Liver (tissue), 9 donors: ENCODE measurements around the gene DDX25. TPM values are rescaled to one million over a fixed set of nuclear protein-coding genes. Genes with fewer than 3 reads are reported as not detected.

Experiments used
- DNase-seq: peaks from one replicate; pipeline ENCODE4 v3.0.0-alpha.2; 2017; ENCODE audit warnings: low spot score
- H3K27ac ChIP-seq, 2 donors: one replicate each; pipeline ENCODE4 v1.7.0; 2013; ENCODE audit warnings: inconsistent platforms in 2 of 2, low read length in 2 of 2, control low read depth in 1 of 2, low read depth in 1 of 2, mild to moderate bottlenecking in 1 of 2
- H3K27me3 ChIP-seq, 4 donors: one replicate each; pipeline versions ENCODE4 v1.6.1 to v1.7.0; 2013; ENCODE audit warnings: low read length in 3 of 4, inconsistent platforms in 1 of 4, mild to moderate bottlenecking in 1 of 4, moderate library complexity in 1 of 4; ENCODE audit not compliant: control insufficient read depth in 4 of 4, insufficient read depth in 4 of 4
- H3K36me3 ChIP-seq, 4 donors: one replicate each; pipeline versions ENCODE4 v1.6.1 to v1.7.0; 2013; ENCODE audit warnings: low read length in 3 of 4, mild to moderate bottlenecking in 3 of 4, low read depth in 1 of 4, moderate library complexity in 1 of 4; ENCODE audit not compliant: control insufficient read depth in 4 of 4, insufficient read depth in 3 of 4
- H3K4me1 ChIP-seq, 4 donors: one replicate each; pipeline versions ENCODE4 v1.6.1 to v1.7.0; 2013; ENCODE audit warnings: low read length in 3 of 4, mild to moderate bottlenecking in 3 of 4, moderate library complexity in 1 of 4; ENCODE audit not compliant: control insufficient read depth in 4 of 4, insufficient read depth in 4 of 4
- H3K4me3 ChIP-seq, 3 donors: one replicate each; pipeline versions ENCODE4 v1.6.1 to v1.7.0; 2013; ENCODE audit warnings: low read length in 3 of 3, control low read depth in 1 of 3, low read depth in 1 of 3, mild to moderate bottlenecking in 1 of 3
- H3K9ac ChIP-seq, 2 donors: one replicate each; pipeline ENCODE4 v1.7.0; 2013; ENCODE audit warnings: low read length in 2 of 2, mild to moderate bottlenecking in 2 of 2, moderate library complexity in 2 of 2, control low read depth in 1 of 2, low read depth in 1 of 2
- H3K9me3 ChIP-seq, 4 donors: one replicate each; pipeline versions ENCODE4 v1.6.1 to v1.7.0; 2013; ENCODE audit warnings: low read length in 3 of 4; ENCODE audit not compliant: control insufficient read depth in 4 of 4
- ATF3 ChIP-seq: IDR thresholded peaks from 2 replicates; pipeline ENCODE4 v1.6.1; 2016; ENCODE audit warnings: antibody characterized with exemption
- CTCF ChIP-seq: fragments of 150-350 bp; IDR thresholded peaks from 2 replicates; pipeline ENCODE4 v1.5.1; 2017; ENCODE audit warnings: improper control_type of control experiment, low read depth, low read length; ENCODE audit not compliant: missing input control
- EGR1 ChIP-seq, 2 donors: IDR thresholded peaks; 2 replicates each; pipeline ENCODE4 v1.6.1; 2016 to 2018; ENCODE audit warnings: antibody characterized with exemption in 2 of 2, low read depth in 2 of 2
- FOXA1 ChIP-seq: IDR thresholded peaks from 2 replicates; pipeline ENCODE4 v1.6.1; 2016; ENCODE audit warnings: antibody characterized with exemption
- FOXA2 ChIP-seq: IDR thresholded peaks from 2 replicates; pipeline ENCODE4 v1.6.1; 2016; ENCODE audit warnings: antibody characterized with exemption
- GABPA ChIP-seq, 2 donors: IDR thresholded peaks in 1 of 2; conservative IDR thresholded peaks in 1 of 2; 2 replicates each; pipeline ENCODE4 v1.6.1; 2016; ENCODE audit warnings: antibody characterized with exemption in 2 of 2, mild to moderate bottlenecking in 1 of 2, moderate library complexity in 1 of 2
- HNF4A ChIP-seq, 2 donors: conservative IDR thresholded peaks; 2 replicates each; pipeline ENCODE4 v1.6.1; 2016; ENCODE audit warnings: antibody characterized with exemption in 2 of 2, mild to moderate bottlenecking in 2 of 2
- RAD21 ChIP-seq, 2 donors: IDR thresholded peaks; 2 replicates each; pipeline ENCODE4 v1.6.1; 2016; ENCODE audit warnings: antibody characterized with exemption in 2 of 2, mild to moderate bottlenecking in 2 of 2
- TAF1 ChIP-seq: conservative IDR thresholded peaks from 2 replicates; pipeline ENCODE4 v1.6.1; 2016; ENCODE audit warnings: antibody characterized with exemption, mild to moderate bottlenecking
- YY1 ChIP-seq: IDR thresholded peaks from 2 replicates; pipeline ENCODE4 v1.6.1; 2016; ENCODE audit warnings: antibody characterized with exemption, mild to moderate bottlenecking
- ZBTB33 ChIP-seq: IDR thresholded peaks from 2 replicates; pipeline ENCODE4 v1.6.1; 2016; ENCODE audit warnings: antibody characterized with exemption
- WGBS: extraction: QIAGEN DNeasy Blood & Tissue Kit; methylation state at CpG from one replicate; pipeline ENCODE4 v1.1.7; 2013; 5-methylcytosine and 5-hydroxymethylcytosine counted together
- polyA plus RNA-seq, 2 donors: library from polyadenylated mRNA; stranded (reverse) in 1 of 2; unstranded in 1 of 2; fragments of 200-250 nt in 1 of 2; fragments of >200 nt in 1 of 2; fragmentation: Nextera tagmentation in 1 of 2; extraction: Ambion mirVana in 1 of 2; gene quantifications; one replicate each; pipeline versions ENCODE4 v1.2.1 to v1.2.3, GENCODE V29; 2013 to 2015
- total RNA-seq, 2 donors: library from RNA; depleted of rRNA; stranded (reverse); fragments of >200 nt; gene quantifications; one replicate each; pipeline ENCODE4 v1.2.3, GENCODE V29; 2014
- TF ChIP-seq, protein P1 (sequence below): IDR thresholded peaks from 2 replicates; pipeline ENCODE4 v1.6.1; 2016; ENCODE audit warnings: antibody characterized with exemption, mild to moderate bottlenecking
- donor health status: healthy.
- donor health status: healthy.
- donor health status: healthy.
- donor health status: healthy.
- donor health status: healthy.

The DDX25 gene
- total and polyA plus RNA-seq, 4 donors = 0.07 to 0.79 (median 0.31) TPM

DNA sequence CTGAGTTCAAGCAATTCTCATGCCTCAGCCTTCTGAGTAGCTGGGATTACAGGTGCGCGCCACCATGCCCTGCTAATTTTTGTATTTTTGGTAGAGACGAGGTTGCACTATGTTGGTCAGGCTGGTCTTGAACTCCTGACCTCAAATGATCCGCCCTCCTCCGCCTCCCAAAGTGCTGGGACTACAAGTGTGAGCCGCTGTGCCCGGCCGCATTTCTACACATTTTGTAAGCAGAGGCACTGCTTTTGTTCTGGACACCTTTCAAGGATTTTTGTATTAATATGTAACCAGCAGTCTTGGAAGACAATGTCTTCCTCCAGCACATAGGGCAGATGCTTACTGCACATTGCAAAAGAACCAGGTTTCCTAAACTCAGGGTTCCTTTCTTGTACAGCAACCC is 30.2 kb downstream of the DDX25 start:
- TF ChIP-seq YY1 (no peak), HNF4A (conservative IDR thresholded peaks at IDR 0.05) (no peak), EGR1 (IDR thresholded peaks at IDR 0.05; ENCODE audit: low read depth in 2 of 2) (no peak), RAD21 (IDR thresholded peaks at IDR 0.05) (no peak), FOXA2 (no peak)
- TF ChIP-seq, protein P1, sequence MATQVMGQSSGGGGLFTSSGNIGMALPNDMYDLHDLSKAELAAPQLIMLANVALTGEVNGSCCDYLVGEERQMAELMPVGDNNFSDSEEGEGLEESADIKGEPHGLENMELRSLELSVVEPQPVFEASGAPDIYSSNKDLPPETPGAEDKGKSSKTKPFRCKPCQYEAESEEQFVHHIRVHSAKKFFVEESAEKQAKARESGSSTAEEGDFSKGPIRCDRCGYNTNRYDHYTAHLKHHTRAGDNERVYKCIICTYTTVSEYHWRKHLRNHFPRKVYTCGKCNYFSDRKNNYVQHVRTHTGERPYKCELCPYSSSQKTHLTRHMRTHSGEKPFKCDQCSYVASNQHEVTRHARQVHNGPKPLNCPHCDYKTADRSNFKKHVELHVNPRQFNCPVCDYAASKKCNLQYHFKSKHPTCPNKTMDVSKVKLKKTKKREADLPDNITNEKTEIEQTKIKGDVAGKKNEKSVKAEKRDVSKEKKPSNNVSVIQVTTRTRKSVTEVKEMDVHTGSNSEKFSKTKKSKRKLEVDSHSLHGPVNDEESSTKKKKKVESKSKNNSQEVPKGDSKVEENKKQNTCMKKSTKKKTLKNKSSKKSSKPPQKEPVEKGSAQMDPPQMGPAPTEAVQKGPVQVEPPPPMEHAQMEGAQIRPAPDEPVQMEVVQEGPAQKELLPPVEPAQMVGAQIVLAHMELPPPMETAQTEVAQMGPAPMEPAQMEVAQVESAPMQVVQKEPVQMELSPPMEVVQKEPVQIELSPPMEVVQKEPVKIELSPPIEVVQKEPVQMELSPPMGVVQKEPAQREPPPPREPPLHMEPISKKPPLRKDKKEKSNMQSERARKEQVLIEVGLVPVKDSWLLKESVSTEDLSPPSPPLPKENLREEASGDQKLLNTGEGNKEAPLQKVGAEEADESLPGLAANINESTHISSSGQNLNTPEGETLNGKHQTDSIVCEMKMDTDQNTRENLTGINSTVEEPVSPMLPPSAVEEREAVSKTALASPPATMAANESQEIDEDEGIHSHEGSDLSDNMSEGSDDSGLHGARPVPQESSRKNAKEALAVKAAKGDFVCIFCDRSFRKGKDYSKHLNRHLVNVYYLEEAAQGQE = no peak
- no peak for DNase-seq
- Histone ChIP-seq H3K4me1 (no peaks in the 10 kb centered on the region), H3K27me3 (no peaks in the 10 kb centered on the region), H3K27ac (no peak overlapping the region), H3K36me3 (no peaks in the 10 kb centered on the region), H3K4me3 (no peak overlapping the region), H3K9me3 (no peaks in the 10 kb centered on the region), H3K9ac (no peak overlapping the region)
- WGBS = 96% methylated on average over 8 of the region's 8 CpGs

GRCh38 chr11:125935056-125935455 is 30.7 kb downstream of the DDX25 start:
- no peak overlapping the region for H3K9ac ChIP-seq
- H3K4me3 ChIP-seq = no peak overlapping the region
- no peaks in the 10 kb centered on the region for H3K27me3 ChIP-seq
- no peak for TF ChIP-seq FOXA1
- H3K4me1 ChIP-seq = no peaks in the 10 kb centered on the region
- H3K9me3 ChIP-seq = no peaks in the 10 kb centered on the region
- H3K27ac ChIP-seq = no peak overlapping the region
- WGBS = 97% methylated on average over 2 of the region's 2 CpGs
- DNase-seq = no peak
- H3K36me3 ChIP-seq = no peaks in the 10 kb centered on the region

GRCh38 chr11:125935618-125936199 is 31.4 kb downstream of the DDX25 start:
- WGBS = 82% methylated on average over 12 of the region's 12 CpGs
- peak; percentile 27 for DNase-seq

More at GRCh38 chr11:125935618-125936199, 31.4 kb downstream of the DDX25 start:
- Histone ChIP-seq H3K4me3 (no peak overlapping the region), H3K9ac (no peak overlapping the region), H3K27ac (no peak overlapping the region), H3K4me1 (no peaks in the 10 kb centered on the region), H3K36me3 (no peaks in the 10 kb centered on the region), H3K9me3 (no peaks in the 10 kb centered on the region), H3K27me3 (no peaks in the 10 kb centered on the region)
- no peak for TF ChIP-seq ATF3
- no peak for TF ChIP-seq TAF1
- no peak for TF ChIP-seq GABPA (IDR thresholded peaks at IDR 0.05 in 1 of 2, conservative IDR thresholded peaks at IDR 0.05 in 1 of 2)
- no peak for TF ChIP-seq HNF4A (conservative IDR thresholded peaks at IDR 0.05)
- no peak for TF ChIP-seq CTCF
- no peak for TF ChIP-seq YY1
- TF ChIP-seq, protein P1 = no peak
- no peak for TF ChIP-seq ZBTB33
- no peak for TF ChIP-seq EGR1 (IDR thresholded peaks at IDR 0.05; ENCODE audit: low read depth in 2 of 2)
